OCI-LY3 (cell line): ENCODE results near the gene NDE1.

Experiments used
- CTCF ChIP-seq: fragments of 200-600, 300-600 bp; sonication (generic); IDR thresholded peaks from 2 replicates; pipeline ENCODE4 v1.5.1; 2014; ENCODE audit warnings: antibody characterized with exemption, low read length, low read depth
- EZH2phosphoT487 ChIP-seq: fragments of 200-600 bp; shearing (Covaris generic); IDR thresholded peaks from 2 replicates; pipeline ENCODE4 v1.6.1; 2018; ENCODE audit warnings: antibody characterized with exemption, mixed run types, low read depth

- no peak for TF ChIP-seq CTCF
- no peak for TF ChIP-seq EZH2phosphoT487
Measured at GRCh38 chr16:15721018-15721417, 71.0 kb downstream of the NDE1 start.
